OCI-LY3 (cell line): ENCODE results near the gene AFF1.

Source experiments
- H2AFZ ChIP-seq: fragments of 200-600, 300-600 bp; shearing (Covaris generic); 2 replicates; pipeline ENCODE4 v1.6.0; 2014; ENCODE audit warnings: antibody characterized with exemption, low read depth, low read length
- H3K27ac ChIP-seq: fragments of 200-600, 300-600 bp; sonication (generic); 2 replicates; pipeline ENCODE4 v1.5.1; 2014; ENCODE audit warnings: mild to moderate bottlenecking, low read length, moderate library complexity, mixed read lengths
- H3K27me3 ChIP-seq: fragments of 200-600, 300-600 bp; sonication (generic); 2 replicates; pipeline ENCODE4 v1.6.1; 2014; ENCODE audit warnings: low read depth, low read length, mixed read lengths
- H3K36me3 ChIP-seq: fragments of 200-600, 300-600 bp; sonication (generic); replicated peaks from 2 replicates; pipeline ENCODE3; 2014; ENCODE audit warnings: low read depth, low read length, mixed read lengths
- H3K4me1 ChIP-seq: fragments of 300-600, 200-600 bp; sonication (generic); 2 replicates; pipeline ENCODE4 v1.6.1; 2014; ENCODE audit warnings: low read length, mixed read lengths
- H3K4me2 ChIP-seq: fragments of 200-600, 300-600 bp; sonication (generic); 2 replicates; pipeline ENCODE4 v1.6.1; 2014; ENCODE audit warnings: low read length, mixed read lengths
- H3K4me3 ChIP-seq: fragments of 300-600, 200-600 bp; sonication (generic); 2 replicates; pipeline ENCODE4 v1.5.1; 2014; ENCODE audit warnings: antibody characterized with exemption, mild to moderate bottlenecking, low read length, moderate library complexity
- H3K79me2 ChIP-seq: fragments of 300-600, 200-600 bp; shearing (Covaris generic); 2 replicates; pipeline ENCODE4 v1.6.1; 2014; ENCODE audit warnings: mild to moderate bottlenecking, low read length, mixed read lengths
- H3K9ac ChIP-seq: fragments of 300-600, 200-600 bp; shearing (Covaris generic); 2 replicates; pipeline ENCODE4 v1.6.0; 2014; ENCODE audit warnings: mild to moderate bottlenecking, low read length, moderate library complexity
- H3K9me3 ChIP-seq: fragments of 200-600, 300-600 bp; shearing (Covaris generic); 2 replicates; pipeline ENCODE4 v1.6.1; 2014; ENCODE audit warnings: low read length, mixed read lengths; ENCODE audit not compliant: insufficient read depth
- H4K20me1 ChIP-seq: fragments of 200-600, 300-600 bp; sonication (generic); 2 replicates; pipeline ENCODE4 v1.6.1; 2016; ENCODE audit warnings: low read length, mixed read lengths; ENCODE audit not compliant: insufficient read depth
- EZH2phosphoT487 ChIP-seq: fragments of 200-600 bp; shearing (Covaris generic); IDR thresholded peaks from 2 replicates; pipeline ENCODE4 v1.6.1; 2018; ENCODE audit warnings: antibody characterized with exemption, mixed run types, low read depth
- TF ChIP-seq, protein P1 (sequence below): fragments of 200-600, 300-600 bp; sonication (generic); IDR thresholded peaks from 2 replicates; pipeline ENCODE4 v1.5.1; 2014; ENCODE audit warnings: antibody characterized with exemption, low read length, low read depth

The AFF1 gene

DNA sequence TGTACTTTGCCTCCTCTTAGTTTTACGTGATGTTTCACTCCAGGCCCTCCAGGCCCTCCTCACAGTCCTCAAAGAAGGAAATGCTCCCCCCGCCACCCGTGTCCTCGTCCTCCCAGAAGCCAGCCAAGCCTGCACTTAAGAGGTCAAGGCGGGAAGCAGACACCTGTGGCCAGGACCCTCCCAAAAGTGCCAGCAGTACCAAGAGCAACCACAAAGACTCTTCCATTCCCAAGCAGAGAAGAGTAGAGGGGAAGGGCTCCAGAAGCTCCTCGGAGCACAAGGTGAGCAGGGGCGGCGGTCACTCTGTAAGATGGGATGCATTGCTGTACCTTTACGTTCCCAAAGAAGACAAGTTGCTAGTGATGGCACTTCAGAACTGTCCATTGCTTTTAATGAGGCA is 191.2 kb downstream of the AFF1 start:
- H3K79me2 ChIP-seq = no peaks in the 10 kb centered on the region
- no peaks in the 10 kb centered on the region for H3K27me3 ChIP-seq
- H3K27ac ChIP-seq = no peak overlapping the region
- no peak overlapping the region for H3K4me2 ChIP-seq
- no peak overlapping the region for H3K4me3 ChIP-seq
- no peak overlapping the region for H3K9ac ChIP-seq
- no peak overlapping the region for H2AFZ ChIP-seq
- no peaks in the 10 kb centered on the region for H3K9me3 ChIP-seq
- peaks cover 41% of the 10 kb centered on the region for H3K36me3 ChIP-seq
- no peak for TF ChIP-seq EZH2phosphoT487
- TF ChIP-seq, protein P1, sequence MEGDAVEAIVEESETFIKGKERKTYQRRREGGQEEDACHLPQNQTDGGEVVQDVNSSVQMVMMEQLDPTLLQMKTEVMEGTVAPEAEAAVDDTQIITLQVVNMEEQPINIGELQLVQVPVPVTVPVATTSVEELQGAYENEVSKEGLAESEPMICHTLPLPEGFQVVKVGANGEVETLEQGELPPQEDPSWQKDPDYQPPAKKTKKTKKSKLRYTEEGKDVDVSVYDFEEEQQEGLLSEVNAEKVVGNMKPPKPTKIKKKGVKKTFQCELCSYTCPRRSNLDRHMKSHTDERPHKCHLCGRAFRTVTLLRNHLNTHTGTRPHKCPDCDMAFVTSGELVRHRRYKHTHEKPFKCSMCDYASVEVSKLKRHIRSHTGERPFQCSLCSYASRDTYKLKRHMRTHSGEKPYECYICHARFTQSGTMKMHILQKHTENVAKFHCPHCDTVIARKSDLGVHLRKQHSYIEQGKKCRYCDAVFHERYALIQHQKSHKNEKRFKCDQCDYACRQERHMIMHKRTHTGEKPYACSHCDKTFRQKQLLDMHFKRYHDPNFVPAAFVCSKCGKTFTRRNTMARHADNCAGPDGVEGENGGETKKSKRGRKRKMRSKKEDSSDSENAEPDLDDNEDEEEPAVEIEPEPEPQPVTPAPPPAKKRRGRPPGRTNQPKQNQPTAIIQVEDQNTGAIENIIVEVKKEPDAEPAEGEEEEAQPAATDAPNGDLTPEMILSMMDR = no peak
- H3K4me1 ChIP-seq = no peaks in the 10 kb centered on the region; the same call in 1 of the 2 replicates
- no peaks in the 10 kb centered on the region for H4K20me1 ChIP-seq

DNA sequence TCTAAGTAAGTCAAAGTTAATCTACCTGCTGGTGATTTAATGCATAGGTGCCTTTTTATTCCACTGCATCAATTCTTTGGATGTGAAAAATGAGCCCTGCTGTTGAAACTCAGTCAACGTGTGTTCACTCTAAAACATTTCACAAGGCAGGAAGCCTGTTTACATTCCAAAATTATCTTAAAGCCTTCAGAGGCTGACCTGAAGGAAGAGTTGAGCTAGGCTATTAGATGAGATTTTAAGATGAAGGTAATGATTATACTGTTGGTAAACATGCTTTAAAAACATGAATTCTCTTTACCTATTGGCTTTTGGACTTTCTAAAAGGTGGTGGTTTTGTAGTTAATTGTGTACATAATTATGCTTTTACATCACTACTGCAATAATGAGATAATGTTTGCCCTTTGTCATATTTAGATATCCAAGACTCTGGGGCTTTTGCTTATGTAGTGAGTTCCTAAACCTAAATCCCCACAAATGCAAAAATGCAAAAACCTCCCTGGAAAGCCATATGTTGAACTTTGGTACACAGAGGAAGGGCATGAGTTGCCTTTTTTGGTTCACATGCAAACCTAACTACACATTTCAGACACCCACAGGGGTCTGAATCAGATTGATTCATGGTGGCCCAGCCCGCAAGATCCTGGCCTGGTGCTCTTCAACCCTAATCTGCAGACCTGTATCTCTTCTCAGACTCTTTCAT is 193.3 kb downstream of the AFF1 start:
- H3K4me1 ChIP-seq = peaks cover 11% of the 10 kb centered on the region

DNA sequence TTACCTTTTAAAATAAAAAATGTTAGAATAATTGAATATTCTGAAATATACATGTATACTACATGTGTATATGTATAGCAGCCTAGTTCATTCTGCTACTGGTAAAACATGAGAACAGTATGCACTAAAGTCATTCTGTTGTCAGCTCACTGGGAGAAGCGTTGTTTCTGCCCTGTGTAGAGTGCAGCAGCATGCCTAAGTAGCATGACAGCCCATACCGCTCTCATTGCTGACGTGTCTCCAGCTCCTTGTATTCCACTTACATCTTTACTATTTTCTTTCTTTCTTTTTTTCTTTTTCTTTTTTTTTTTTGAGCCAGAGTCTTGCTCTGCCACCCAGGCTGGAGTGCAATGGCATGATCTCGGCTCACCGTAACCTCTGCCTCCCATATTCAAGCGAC is 194.9 kb downstream of the AFF1 start:
- Histone ChIP-seq H3K4me2 (no peak overlapping the region), H3K79me2 (no peaks in the 10 kb centered on the region), H3K27me3 (no peaks in the 10 kb centered on the region), H3K9me3 (no peaks in the 10 kb centered on the region), H2AFZ (no peak overlapping the region), H3K36me3 (peaks cover 75% of the 10 kb centered on the region), H3K27ac (no peak overlapping the region), H4K20me1 (no peaks in the 10 kb centered on the region), H3K4me3 (no peak overlapping the region), H3K4me1 (peaks cover 11% of the 10 kb centered on the region), H3K9ac (no peak overlapping the region)
- TF ChIP-seq, protein P1 = no peak
- TF ChIP-seq EZH2phosphoT487 = no peak

More for the DNA sequence above, 193.3 kb downstream of the AFF1 start:
- no peak overlapping the region for H3K27ac ChIP-seq
- no peaks in the 10 kb centered on the region for H3K79me2 ChIP-seq
- H3K9ac ChIP-seq = no peak overlapping the region
- TF ChIP-seq, protein P1 = no peak
- TF ChIP-seq EZH2phosphoT487 = no peak
- peaks cover 62% of the 10 kb centered on the region for H3K36me3 ChIP-seq
- no peak overlapping the region for H2AFZ ChIP-seq
- H3K9me3 ChIP-seq = no peaks in the 10 kb centered on the region
- H3K27me3 ChIP-seq = no peaks in the 10 kb centered on the region
- no peaks in the 10 kb centered on the region for H4K20me1 ChIP-seq
- no peak overlapping the region for H3K4me2 ChIP-seq
- no peak overlapping the region for H3K4me3 ChIP-seq

DNA sequence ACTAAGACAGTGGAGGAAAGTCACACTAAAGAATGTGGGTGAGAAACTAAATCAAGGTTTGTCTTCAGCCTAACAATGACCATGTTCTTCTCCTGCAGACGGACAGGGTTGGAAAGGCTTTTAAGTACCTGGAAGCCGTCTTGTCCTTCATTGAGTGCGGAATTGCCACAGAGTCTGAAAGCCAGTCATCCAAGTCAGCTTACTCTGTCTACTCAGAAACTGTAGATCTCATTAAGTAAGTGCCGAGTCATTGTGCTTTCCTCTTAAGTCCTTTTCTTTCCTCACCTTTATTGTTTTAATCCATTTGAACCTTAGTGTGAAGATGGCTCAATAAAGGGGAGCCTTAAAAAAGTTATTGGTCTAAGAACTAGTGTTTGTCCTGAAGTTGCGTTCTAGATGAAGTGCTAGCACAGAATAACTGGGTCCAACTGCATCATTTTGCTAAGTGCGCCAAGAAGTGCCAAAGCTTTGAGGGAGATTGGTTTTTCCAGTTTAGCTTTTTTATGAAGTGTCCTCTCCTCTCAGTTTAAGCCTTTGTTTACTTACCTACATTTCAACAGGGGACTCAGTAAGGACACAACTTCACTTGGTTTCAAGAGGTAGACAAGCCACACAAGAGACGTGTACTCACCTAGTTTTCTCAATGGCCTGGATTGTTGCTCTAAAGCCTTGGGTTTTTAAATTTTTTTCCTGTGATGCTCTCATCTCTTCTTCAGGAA is 196.3 kb downstream of the AFF1 start:
- H3K36me3 ChIP-seq = peaks cover 70% of the 10 kb centered on the region
- H3K4me1 ChIP-seq = peaks cover 11% of the 10 kb centered on the region
- H3K79me2 ChIP-seq = no peaks in the 10 kb centered on the region
- H3K9ac ChIP-seq = no peak overlapping the region
- no peak overlapping the region for H2AFZ ChIP-seq
- no peaks in the 10 kb centered on the region for H3K27me3 ChIP-seq
- H3K4me3 ChIP-seq = no peak overlapping the region
- TF ChIP-seq EZH2phosphoT487 = no peak
- TF ChIP-seq, protein P1 = no peak
- H3K27ac ChIP-seq = no peak overlapping the region
- no peaks in the 10 kb centered on the region for H4K20me1 ChIP-seq
- H3K4me2 ChIP-seq = no peak overlapping the region
- H3K9me3 ChIP-seq = no peaks in the 10 kb centered on the region
